ENCODE results near the gene FBRSL1. TPM values are rescaled to one million over a fixed set of nuclear protein-coding genes. Genes with fewer than 3 reads are reported as not detected.

Gene FBRSL1
- total and polyA plus RNA-seq, 2 donors (not counting 1 experiment from before 2014, with no cell fraction given): 62.6 to 112 TPM

GRCh38 chr12:132446633-132447326, 43.2 kb upstream of the FBRSL1 start:
- H3K4me1 ChIP-seq (ENCODE audit: control insufficient read depth in 2 of 2, insufficient read depth in 2 of 2, low read length in 2 of 2): peaks cover 66 to 87% of the 10 kb centered on the region in 2 donors
- TF ChIP-seq CTCF (IDR thresholded peaks at IDR 0.05) (no peak), EZH2 (IDR thresholded peaks at IDR 0.05; ENCODE audit: borderline replicate concordance, insufficient read depth, low read depth, low read length, poor library complexity, severe bottlenecking) (no peak)
- no peaks in the 10 kb centered on the region for H3K27me3 ChIP-seq (replicated peaks in 1 of 4; ENCODE audit: control extremely low read depth in 1 of 4, control insufficient read depth in 3 of 4, insufficient read depth in 4 of 4, low read length in 3 of 4)
- no peak overlapping the region for H3K9ac ChIP-seq (ENCODE audit: low read length)
- ChIA-PET POLR2A (no interaction called here), CTCF (interaction anchor here (0.5 to 1.6 kb wide), 5 partner anchors 14 to 78 kb away, joined by 3 to 5 read pairs (median 3); no protein-coding TSS in a partner anchor)
- Mint-ChIP-seq H3K27ac (peak overlapping the region; percentile 99), H3K9me3 (ENCODE audit: insufficient read depth) (no peaks in the 10 kb centered on the region), H3K4me3 (no peak overlapping the region), H3K4me1 (peaks cover 60% of the 10 kb centered on the region), H3K27me3 (no peaks in the 10 kb centered on the region)
- 93% methylated on average over 9 of the region's 13 CpGs for WGBS (ENCODE audit: insufficient coverage)
- no peaks in the 10 kb centered on the region for H4K20me1 ChIP-seq (ENCODE audit: control insufficient read depth, insufficient read depth, low read length, poor library complexity, severe bottlenecking)
- peak overlapping the region; percentile 96 for H3K27ac ChIP-seq (ENCODE audit: low read length in 2 of 2)
- intact Hi-C loops (cut with micrococcal nuclease): loop anchor here (5.0 kb wide), 1 partner anchor 41 kb away; no protein-coding TSS in a partner anchor
- H2AFZ ChIP-seq (ENCODE audit: insufficient read depth, low read depth, low read length, poor library complexity, severe bottlenecking): no peak overlapping the region
- H3K4me3 ChIP-seq (ENCODE audit: control extremely low read depth in 1 of 5, extremely low read depth in 1 of 5, insufficient read depth in 1 of 5, low read depth in 2 of 5, low read length in 4 of 5): no peak overlapping the region
- H3K9me3 ChIP-seq (ENCODE audit: control extremely low read depth in 1 of 3, control insufficient read depth in 2 of 3, insufficient read depth in 1 of 3, low read length in 2 of 3): peaks cover 0 to 7% (median 0%) of the 10 kb centered on the region in 3 donors
- H3K36me3 ChIP-seq (replicated peaks in 1 of 2; ENCODE audit: control extremely low read depth in 1 of 2, control insufficient read depth in 1 of 2, extremely low read depth in 1 of 2, insufficient read depth in 2 of 2, low read length in 1 of 2): peaks cover 0 to 2% of the 10 kb centered on the region in 2 experiments
- DNase-seq (no peak), ATAC-seq (ENCODE audit: low read depth) (no peak)
- peaks cover 3% of the 10 kb centered on the region for H3K79me2 ChIP-seq (ENCODE audit: control insufficient read depth, insufficient read depth, low read length)
- H3K4me2 ChIP-seq (replicated peaks; ENCODE audit: low read depth, low read length, poor library complexity, severe bottlenecking): peak overlapping the region; percentile 73

DNA sequence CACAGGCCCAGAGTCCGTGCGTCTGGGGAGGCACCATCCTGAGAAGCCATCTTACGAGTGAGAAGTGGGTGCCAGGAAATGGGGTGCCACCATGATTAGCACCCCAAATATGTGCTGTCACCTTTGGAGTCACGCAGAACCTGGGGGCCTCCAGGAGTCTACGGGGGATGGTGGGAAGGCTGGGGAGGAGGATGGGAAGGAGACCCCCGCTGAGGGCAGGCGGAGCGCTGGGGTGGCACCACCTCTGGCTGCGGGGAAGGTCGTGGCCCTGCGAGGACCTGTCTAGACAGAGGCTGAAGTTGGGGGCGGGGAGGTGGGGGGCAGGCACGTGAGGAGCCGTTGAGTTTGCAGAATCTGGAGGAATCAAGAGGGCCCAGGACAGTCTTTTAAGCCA, 42.6 kb upstream of the FBRSL1 start:
- peak overlapping the region; percentile 18 for H2AFZ ChIP-seq (ENCODE audit: insufficient read depth, low read depth, low read length, poor library complexity, severe bottlenecking)
- Mint-ChIP-seq H3K4me3 (no peak overlapping the region), H3K27me3 (no peaks in the 10 kb centered on the region), H3K4me1 (peaks cover 65% of the 10 kb centered on the region), H3K27ac (peak overlapping the region; percentile 46), H3K9me3 (ENCODE audit: insufficient read depth) (no peaks in the 10 kb centered on the region)
- H3K4me3 ChIP-seq (ENCODE audit: control extremely low read depth in 1 of 5, extremely low read depth in 1 of 5, insufficient read depth in 1 of 5, low read depth in 2 of 5, low read length in 4 of 5): no peak overlapping the region
- ChIA-PET CTCF (interaction anchor here (1.0 to 1.6 kb wide), 4 partner anchors 14 to 76 kb away, joined by 3 to 5 read pairs (median 4); no protein-coding TSS in a partner anchor), POLR2A (no interaction called here)
- peaks cover 0 to 7% (median 0%) of the 10 kb centered on the region in 3 donors for H3K9me3 ChIP-seq (ENCODE audit: control extremely low read depth in 1 of 3, control insufficient read depth in 2 of 3, insufficient read depth in 1 of 3, low read length in 2 of 3)
- DNase-seq (no peak), ATAC-seq (ENCODE audit: low read depth) (no peak)
- H3K79me2 ChIP-seq (ENCODE audit: control insufficient read depth, insufficient read depth, low read length): no peaks in the 10 kb centered on the region
- no peak overlapping the region for H3K9ac ChIP-seq (ENCODE audit: low read length)
- TF ChIP-seq CTCF (IDR thresholded peaks at IDR 0.05): no peak
- no peak for TF ChIP-seq EZH2 (IDR thresholded peaks at IDR 0.05; ENCODE audit: borderline replicate concordance, insufficient read depth, low read depth, low read length, poor library complexity, severe bottlenecking)
- H3K4me1 ChIP-seq (ENCODE audit: control insufficient read depth in 2 of 2, insufficient read depth in 2 of 2, low read length in 2 of 2): peaks cover 70 to 92% of the 10 kb centered on the region in 2 donors
- H3K36me3 ChIP-seq (replicated peaks in 1 of 2; ENCODE audit: control extremely low read depth in 1 of 2, control insufficient read depth in 1 of 2, extremely low read depth in 1 of 2, insufficient read depth in 2 of 2, low read length in 1 of 2): peaks cover 0 to 2% of the 10 kb centered on the region in 2 experiments
- H3K27me3 ChIP-seq (replicated peaks in 1 of 4; ENCODE audit: control extremely low read depth in 1 of 4, control insufficient read depth in 3 of 4, insufficient read depth in 4 of 4, low read length in 3 of 4): no peaks in the 10 kb centered on the region
- peak overlapping the region; percentile 36 to 57 for H3K27ac ChIP-seq (ENCODE audit: low read length in 2 of 2)
- intact Hi-C loops (cut with micrococcal nuclease): loop anchor here (5.0 kb wide), 1 partner anchor 40 kb away; no protein-coding TSS in a partner anchor
- H3K4me2 ChIP-seq (replicated peaks; ENCODE audit: low read depth, low read length, poor library complexity, severe bottlenecking): no peak overlapping the region
- 95% methylated on average over 14 of the region's 14 CpGs for WGBS (ENCODE audit: insufficient coverage)
- no peaks in the 10 kb centered on the region for H4K20me1 ChIP-seq (ENCODE audit: control insufficient read depth, insufficient read depth, low read length, poor library complexity, severe bottlenecking)
